GM19438 (cell line): ENCODE measurements around the gene SIGLEC15.
"Not testable (repeated sequence)": the region's sequence is repeated elsewhere in the genome, so short reads cannot be mapped to it uniquely, and the experiment has no call there.

Experiments
- ATAC-seq: cut with Tn5 transposase; IDR thresholded peaks from one replicate; pipeline ENCODE4 v1.9.1; 2021; ENCODE audit warnings: low read depth; ENCODE audit not compliant: unreplicated experiment

Gene SIGLEC15

GRCh38 chr18:45841765-45842442, 16.4 kb downstream of the SIGLEC15 start:
- ATAC-seq, result no peak

- ATAC-seq, result no peak
Observed at GRCh38 chr18:45843019-45843418, 17.5 kb downstream of the SIGLEC15 start.

GRCh38 chr18:45844938-45845337, 19.5 kb downstream of the SIGLEC15 start:
- no peak for ATAC-seq

- no peak for ATAC-seq
Observed at GRCh38 chr18:45845410-45845809, 19.9 kb downstream of the SIGLEC15 start.

- ATAC-seq, result no peak
Observed at GRCh38 chr18:45847119-45847518, 21.6 kb downstream of the SIGLEC15 start.

GRCh38 chr18:45848643-45849042, 23.2 kb downstream of the SIGLEC15 start:
- not testable (repeated sequence) for ATAC-seq

- no peak for ATAC-seq
Observed at GRCh38 chr18:45849529-45849928, 24.1 kb downstream of the SIGLEC15 start.

GRCh38 chr18:45850021-45850420, 24.5 kb downstream of the SIGLEC15 start:
- ATAC-seq, result no peak

GRCh38 chr18:45851161-45851925, 25.9 kb downstream of the SIGLEC15 start:
- ATAC-seq, result no peak

- no peak for ATAC-seq
Observed at GRCh38 chr18:45852631-45853030, 27.2 kb downstream of the SIGLEC15 start.

- ATAC-seq, result no peak
Observed at GRCh38 chr18:45854036-45854586, 28.6 kb downstream of the SIGLEC15 start.

- no peak for ATAC-seq
Observed at GRCh38 chr18:45856531-45856930, 31.1 kb downstream of the SIGLEC15 start.

GRCh38 chr18:45859334-45859733, 33.9 kb downstream of the SIGLEC15 start:
- ATAC-seq, result no peak

- no peak for ATAC-seq
Observed at GRCh38 chr18:45860492-45860891, 35.0 kb downstream of the SIGLEC15 start.

GRCh38 chr18:45860971-45861370, 35.5 kb downstream of the SIGLEC15 start:
- ATAC-seq, result no peak

- no peak for ATAC-seq
Observed at GRCh38 chr18:45861926-45862325, 36.5 kb downstream of the SIGLEC15 start.

- no peak for ATAC-seq
Observed at GRCh38 chr18:45863469-45863868, 38.0 kb downstream of the SIGLEC15 start.

- ATAC-seq, result no peak
Observed at GRCh38 chr18:45864081-45864480, 38.6 kb downstream of the SIGLEC15 start.

GRCh38 chr18:45865466-45865865, 40.0 kb downstream of the SIGLEC15 start:
- ATAC-seq, result no peak

- ATAC-seq, result no peak
Observed at GRCh38 chr18:45870419-45870818, 44.9 kb downstream of the SIGLEC15 start.

GRCh38 chr18:45871431-45872084, 46.1 kb downstream of the SIGLEC15 start:
- ATAC-seq, result no peak
